ENCODE data around the gene NOTCH2.

DNA sequence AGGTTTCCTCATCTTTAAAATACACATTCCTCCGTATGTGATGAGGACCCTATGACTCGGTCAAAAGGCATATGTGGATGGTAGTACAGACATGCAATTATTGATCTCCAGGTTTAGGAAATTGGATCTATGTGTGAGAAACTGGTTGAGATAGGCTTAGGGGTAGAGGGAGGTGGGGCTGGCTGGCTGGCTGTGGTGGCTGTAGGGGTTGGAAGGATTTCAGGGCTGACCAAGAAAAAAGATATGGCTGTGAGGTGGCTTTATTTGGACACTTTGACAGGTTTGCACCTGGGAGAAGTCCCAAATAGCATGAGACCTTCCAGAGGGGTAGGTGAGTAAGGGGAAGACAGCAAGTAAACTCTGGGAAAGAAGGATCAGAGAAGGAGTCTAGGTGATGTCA lies 133.5 kb downstream of the NOTCH2 start:
- TF ChIP-seq, protein P1, sequence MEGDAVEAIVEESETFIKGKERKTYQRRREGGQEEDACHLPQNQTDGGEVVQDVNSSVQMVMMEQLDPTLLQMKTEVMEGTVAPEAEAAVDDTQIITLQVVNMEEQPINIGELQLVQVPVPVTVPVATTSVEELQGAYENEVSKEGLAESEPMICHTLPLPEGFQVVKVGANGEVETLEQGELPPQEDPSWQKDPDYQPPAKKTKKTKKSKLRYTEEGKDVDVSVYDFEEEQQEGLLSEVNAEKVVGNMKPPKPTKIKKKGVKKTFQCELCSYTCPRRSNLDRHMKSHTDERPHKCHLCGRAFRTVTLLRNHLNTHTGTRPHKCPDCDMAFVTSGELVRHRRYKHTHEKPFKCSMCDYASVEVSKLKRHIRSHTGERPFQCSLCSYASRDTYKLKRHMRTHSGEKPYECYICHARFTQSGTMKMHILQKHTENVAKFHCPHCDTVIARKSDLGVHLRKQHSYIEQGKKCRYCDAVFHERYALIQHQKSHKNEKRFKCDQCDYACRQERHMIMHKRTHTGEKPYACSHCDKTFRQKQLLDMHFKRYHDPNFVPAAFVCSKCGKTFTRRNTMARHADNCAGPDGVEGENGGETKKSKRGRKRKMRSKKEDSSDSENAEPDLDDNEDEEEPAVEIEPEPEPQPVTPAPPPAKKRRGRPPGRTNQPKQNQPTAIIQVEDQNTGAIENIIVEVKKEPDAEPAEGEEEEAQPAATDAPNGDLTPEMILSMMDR (conservative IDR thresholded peaks at IDR 0.05), result no peak
- no peak for TF ChIP-seq ZFX (IDR thresholded peaks at IDR 0.05)

All from C4-2B (cell line).